GM19238 (cell line): Measurements from ENCODE around the gene SYTL2.
"Not testable (repeated sequence)": the region's sequence is repeated elsewhere in the genome, so short reads cannot be mapped to it uniquely, and the experiment has no call there.

Experiments used
- DNase-seq: peaks from one replicate; pipeline ENCODE4 v3.0.0; 2011; ENCODE audit warnings: low spot score; ENCODE audit not compliant: insufficient read length

The SYTL2 gene

GRCh38 chr11:85694385-85694980 is 116.5 kb downstream of the SYTL2 start:
- DNase-seq: no peak

DNA sequence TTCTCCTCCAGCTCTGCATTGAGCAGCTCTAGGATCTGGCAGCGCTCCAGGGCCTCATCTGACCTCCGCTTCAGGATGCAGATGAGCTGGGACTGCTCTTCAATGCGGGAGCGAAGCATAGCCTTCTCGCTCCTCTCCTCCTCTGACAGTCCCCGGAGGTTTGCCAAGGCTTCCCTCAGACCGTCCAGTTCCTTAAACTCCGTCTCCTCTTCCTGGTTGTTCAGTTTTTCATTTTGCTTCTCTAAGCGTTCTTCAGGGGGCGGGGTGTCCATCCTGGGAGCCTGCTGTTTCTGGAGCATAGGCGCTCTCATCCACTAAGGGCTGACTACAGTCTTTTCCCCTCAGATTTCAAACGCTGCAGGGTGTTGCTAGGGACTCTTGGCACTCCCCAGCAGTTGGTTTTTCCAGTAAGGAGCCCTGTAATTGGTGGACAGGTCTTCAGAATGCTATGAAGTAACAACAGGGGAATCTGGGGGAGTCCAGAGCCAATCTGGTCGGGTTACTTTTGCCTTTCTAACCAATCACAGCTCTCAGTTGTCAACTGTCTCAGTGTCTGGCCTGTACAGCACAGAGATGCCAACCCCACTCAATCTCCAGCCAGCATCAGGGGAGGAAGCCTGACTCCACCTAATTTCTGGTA is 125.0 kb downstream of the SYTL2 start, which contains the start of gene CCDC89:
CCDC89 (minus strand) TSS at position 376 of the 640 bp plus-strand sequence; CDS start at position 311, 65 bp downstream.
- no peak for DNase-seq

GRCh38 chr11:85685125-85685819 is 125.7 kb downstream of the SYTL2 start:
- no peak for DNase-seq

DNA sequence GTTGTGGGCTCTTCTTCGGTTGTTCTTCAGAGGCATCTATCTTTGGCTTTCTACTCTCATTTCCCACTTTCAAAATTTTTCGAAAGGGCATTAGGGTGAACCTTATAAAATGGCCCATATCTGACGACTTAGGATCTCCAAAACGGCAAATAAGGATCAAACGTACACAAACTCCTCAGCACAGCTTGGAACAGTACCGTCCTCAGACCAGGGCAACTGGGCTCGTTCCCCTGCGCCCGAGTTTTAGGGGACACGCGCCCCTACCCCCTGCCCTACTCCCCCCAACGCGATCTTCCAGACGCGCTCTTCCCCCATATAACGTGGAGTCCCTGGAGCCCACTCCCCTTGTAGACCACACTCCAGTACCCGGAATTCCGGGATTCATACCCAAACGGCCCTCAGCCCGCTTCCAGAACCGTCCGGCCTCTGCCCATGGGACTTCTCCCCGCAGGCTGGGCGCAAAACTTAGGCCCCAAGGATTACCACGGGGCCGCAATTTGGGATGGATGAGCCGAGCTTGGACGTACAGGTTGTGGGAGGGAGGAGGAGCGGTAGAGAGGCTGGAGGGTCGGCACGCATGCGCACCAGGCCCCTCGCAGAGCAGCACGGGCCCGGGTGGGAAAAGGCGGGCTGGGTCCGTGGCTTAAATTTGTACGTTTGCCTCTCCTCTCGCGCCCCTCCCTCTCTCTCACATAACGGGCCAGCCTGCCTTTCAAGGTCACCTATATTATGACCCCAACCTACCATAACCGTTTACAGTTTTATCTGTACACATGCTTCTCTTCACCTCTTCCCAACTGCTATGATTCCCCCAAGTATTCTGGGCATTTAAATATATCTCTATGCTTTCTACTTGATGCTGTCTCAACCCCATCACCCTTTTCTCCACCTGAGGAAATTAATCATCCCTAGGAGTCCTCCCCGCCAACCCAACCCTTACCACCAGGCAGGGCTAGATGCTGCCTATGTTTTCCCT is 128.3 kb downstream of the SYTL2 start:
- peak; percentile 49 for DNase-seq

DNA sequence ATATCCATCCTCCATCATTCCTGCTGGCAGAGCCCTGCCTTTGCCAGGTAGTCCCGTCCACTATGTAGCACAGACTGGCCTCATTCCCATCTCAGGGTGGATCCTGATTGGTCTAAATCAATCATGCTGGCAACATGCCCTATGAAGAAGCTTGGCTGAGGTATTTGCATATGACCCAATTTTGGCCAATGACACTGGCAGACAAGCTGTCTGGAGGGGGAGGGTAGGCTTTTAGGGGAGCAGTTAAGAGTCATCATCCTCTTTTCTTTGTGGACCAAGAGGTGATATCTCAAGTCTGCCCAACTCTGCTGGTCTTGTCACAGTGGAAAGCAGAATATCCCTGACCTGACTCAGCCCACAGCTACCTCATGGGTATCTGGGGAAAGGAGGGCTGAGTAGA is 130.0 kb downstream of the SYTL2 start:
- DNase-seq: no peak

- DNase-seq: no peak
These were observed 131.4 kb downstream of the SYTL2 start for GRCh38 chr11:85679576-85679975.

GRCh38 chr11:85673393-85673792 is 137.5 kb downstream of the SYTL2 start:
- DNase-seq: no peak

- no peak for DNase-seq
These were observed 138.6 kb downstream of the SYTL2 start for GRCh38 chr11:85672105-85672902.

DNA sequence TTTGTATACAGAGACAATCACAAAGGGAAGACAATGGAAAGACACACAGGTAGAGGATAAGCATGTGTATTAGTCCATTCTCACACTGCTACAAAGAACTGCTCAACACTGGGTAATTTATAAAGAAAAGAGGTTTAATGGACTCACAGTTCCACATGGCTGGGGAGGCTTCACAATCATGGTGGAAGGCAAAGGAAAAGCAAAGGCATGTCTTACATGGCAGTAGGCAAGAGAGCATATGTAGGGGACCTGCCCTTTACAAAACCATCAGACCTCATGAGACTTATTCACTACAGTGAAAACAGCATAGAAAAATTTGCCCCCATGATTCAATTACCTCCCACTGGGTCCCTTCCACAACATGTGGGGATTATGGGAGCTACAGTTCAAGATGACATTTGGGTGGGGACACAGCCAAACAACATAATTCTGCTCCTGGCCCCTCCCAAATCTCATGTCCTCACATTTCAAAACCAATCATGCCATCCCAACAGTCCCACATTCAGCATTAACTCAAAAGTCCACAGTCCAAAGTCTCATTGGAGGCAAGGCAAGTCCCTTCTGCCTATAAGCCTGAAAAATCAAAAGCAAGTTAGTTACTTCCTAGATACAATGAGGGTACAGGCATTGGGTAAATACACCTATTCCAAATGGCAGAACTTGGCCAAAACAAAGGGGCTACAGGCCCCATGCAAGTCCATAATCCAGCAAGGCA is 139.8 kb downstream of the SYTL2 start:
- not testable (repeated sequence) for DNase-seq

DNA sequence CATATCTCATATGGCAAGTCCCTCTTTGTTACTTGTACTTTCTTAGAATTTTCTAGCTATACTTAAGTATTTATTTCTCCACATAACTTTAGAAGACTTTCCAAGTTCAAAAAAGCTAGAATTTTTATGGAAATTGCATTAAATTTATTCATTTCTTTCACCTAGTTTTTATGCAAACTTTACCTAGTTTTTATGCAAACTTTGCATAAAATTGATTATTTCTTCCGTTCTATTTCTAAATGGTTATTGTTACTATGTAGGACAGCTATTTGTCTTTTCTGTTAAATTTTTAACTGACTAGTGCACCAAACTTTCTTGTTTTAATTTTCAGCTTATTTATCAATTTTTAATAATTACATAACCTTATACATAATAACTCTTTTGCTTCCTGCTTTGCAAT is 142.8 kb downstream of the SYTL2 start:
- DNase-seq: no peak

GRCh38 chr11:85666687-85667086 is 144.3 kb downstream of the SYTL2 start:
- DNase-seq: no peak

- no peak for DNase-seq
These were observed 145.2 kb downstream of the SYTL2 start for GRCh38 chr11:85665733-85666132.

- peak; percentile 78 for DNase-seq
These were observed 146.1 kb downstream of the SYTL2 start, which contains the start of gene CREBZF for GRCh38 chr11:85664615-85665481. CREBZF (minus strand) TSS chr11:85665129; CDS start chr11:85664875, 254 bp downstream.

DNA sequence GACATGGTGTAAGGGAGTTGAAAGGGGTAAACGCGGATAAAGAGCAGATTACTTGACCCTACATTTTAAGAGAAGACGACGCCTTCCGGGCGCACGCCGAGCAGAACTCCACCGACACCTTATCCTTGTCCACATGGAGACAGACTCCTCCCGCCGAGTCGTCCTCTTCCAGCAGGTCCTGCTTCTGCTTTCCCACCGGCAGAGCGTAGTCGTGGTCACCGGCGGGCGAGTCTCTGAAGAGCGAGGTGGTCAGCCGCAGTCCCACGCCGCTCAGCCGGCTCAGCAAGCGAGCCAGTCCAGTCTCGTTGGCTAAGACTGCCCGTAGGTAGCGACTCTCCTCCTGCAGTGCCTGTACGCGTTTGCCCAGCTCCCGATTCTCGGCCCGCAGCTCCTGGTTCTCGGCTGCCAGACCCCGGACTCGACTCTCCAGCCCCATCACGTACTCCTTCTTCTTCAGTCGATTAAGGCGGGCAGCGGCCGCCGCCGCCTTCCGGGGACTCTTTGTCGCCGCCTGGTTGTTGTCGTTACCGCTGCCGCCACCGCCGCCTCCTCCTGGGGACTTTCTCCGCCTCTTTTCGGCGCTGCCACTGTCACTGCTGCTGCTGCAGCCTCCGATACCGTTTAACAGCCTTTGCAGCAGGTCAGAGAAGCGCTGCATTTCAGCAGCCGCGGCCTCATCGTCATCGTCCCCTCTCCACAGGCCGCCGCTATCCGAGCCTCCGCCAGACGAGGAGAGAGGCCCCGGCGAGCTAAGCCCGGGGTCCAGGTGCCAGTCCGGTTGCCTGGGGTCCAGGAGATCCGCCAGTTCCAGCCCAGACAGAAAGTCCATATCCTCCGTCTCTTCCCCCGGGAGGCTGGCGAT is 147.0 kb downstream of the SYTL2 start:
- peak; percentile 56 for DNase-seq

GRCh38 chr11:85663080-85663752 is 147.7 kb downstream of the SYTL2 start:
- no peak for DNase-seq

GRCh38 chr11:85661972-85662664 is 148.8 kb downstream of the SYTL2 start:
- no peak for DNase-seq

GRCh38 chr11:85658180-85658579 is 152.8 kb downstream of the SYTL2 start:
- no peak for DNase-seq
